ENCODE measurements around the gene CLSTN2. TPM values are rescaled to one million over a fixed set of nuclear protein-coding genes. Genes with fewer than 3 reads are reported as not detected.

CLSTN2 gene
- total and polyA plus RNA-seq, 2 of the 13 experiments (the other 11 are each of a cell fraction or from before 2014, with no cell fraction given), result not detected

GRCh38 chr3:140555666-140556065 lies 620.7 kb downstream of the CLSTN2 start:
- no peaks in the 10 kb centered on the region for H3K4me1 ChIP-seq (ENCODE audit: insufficient read depth, low read length)
- no peak overlapping the region for H3K4me3 ChIP-seq (replicated peaks in 1 of 3; ENCODE audit: insufficient read depth in 1 of 3, low read depth in 2 of 3, low read length in 3 of 3)
- ChIA-PET POLR2A (no interaction called here), CTCF (ENCODE audit: low intra/inter-chr PET ratio, low total read pairs) (no interaction called here)
- H3K4me2 ChIP-seq (ENCODE audit: low read depth, low read length), result no peak overlapping the region
- DNase-seq (ENCODE audit: low spot score) (no peak), FAIRE-seq (no peak), ATAC-seq (no peak)
- no peaks in the 10 kb centered on the region; a peak in 1 of 5 replicates for H3K27me3 ChIP-seq (ENCODE audit: control insufficient read depth in 1 of 2, insufficient read depth in 2 of 2, low read length in 2 of 2)
- H3K79me2 ChIP-seq (ENCODE audit: insufficient read depth, low read length), result no peaks in the 10 kb centered on the region
- H3K27ac ChIP-seq (ENCODE audit: extremely low read length, insufficient read depth, low read length), result no peak overlapping the region
- H3K36me3 ChIP-seq (replicated peaks in 1 of 2; ENCODE audit: control insufficient read depth in 1 of 2, insufficient read depth in 2 of 2, low read length in 2 of 2), result no peaks in the 10 kb centered on the region
- intact Hi-C loops (cut with micrococcal nuclease; ENCODE audit: unreplicated experiment) (loop anchor here (10.0 kb wide), 1 partner anchor 309 kb away; no protein-coding TSS in a partner anchor), in situ Hi-C loops (cut with HindIII; ENCODE audit: extremely low pct_ligation_motif_present, low pct_unique_long_range_greater_than_20kb) (loop anchor here (25.0 kb wide), 2 partner anchors 182 to 307 kb away; no protein-coding TSS in a partner anchor)
- TF ChIP-seq ZNF24 (IDR thresholded peaks at IDR 0.05) (no peak), TARDBP (CRISPR knock-in tag; IDR thresholded peaks at IDR 0.05) (no peak), SYNCRIP (IDR thresholded peaks at IDR 0.05; ENCODE audit: insufficient read depth, low read depth, low read length) (no peak), MLXIP (CRISPR knock-in tag; IDR thresholded peaks at IDR 0.05; ENCODE audit: borderline replicate concordance) (no peak), ZNF234 (CRISPR knock-in tag; conservative IDR thresholded peaks at IDR 0.05) (no peak), ZNF768 (CRISPR knock-in tag; IDR thresholded peaks at IDR 0.05) (no peak), ZNF564 (CRISPR knock-in tag; IDR thresholded peaks at IDR 0.05) (no peak), FOXO4 (CRISPR knock-in tag; conservative IDR thresholded peaks at IDR 0.05) (no peak), SOX13 (IDR thresholded peaks at IDR 0.05) (no peak), SOX13 (CRISPR knock-in tag; conservative IDR thresholded peaks at IDR 0.05 in 1 of 2, IDR thresholded peaks at IDR 0.05 in 1 of 2) (no peak), ZNF274 (CRISPR knock-in tag; IDR thresholded peaks at IDR 0.05) (no peak), ZNF543 (CRISPR knock-in tag; IDR thresholded peaks at IDR 0.05) (no peak), TBX3 (IDR thresholded peaks at IDR 0.05; ENCODE audit: borderline replicate concordance) (no peak), ZNF329 (CRISPR knock-in tag; IDR thresholded peaks at IDR 0.05; ENCODE audit: low read depth) (no peak), HMG20A (CRISPR knock-in tag; IDR thresholded peaks at IDR 0.05; ENCODE audit: borderline replicate concordance) (no peak), ZNF7 (CRISPR knock-in tag; IDR thresholded peaks at IDR 0.05) (no peak), RBFOX2 (IDR thresholded peaks at IDR 0.05; ENCODE audit: low read depth, low read length) (no peak), ZNF607 (CRISPR knock-in tag; IDR thresholded peaks at IDR 0.05; ENCODE audit: borderline replicate concordance) (no peak), TFDP1 (CRISPR knock-in tag; IDR thresholded peaks at IDR 0.05; ENCODE audit: borderline replicate concordance) (no peak), ZNF510 (CRISPR knock-in tag; IDR thresholded peaks at IDR 0.05; ENCODE audit: low read depth) (no peak)
- H3K9ac ChIP-seq (ENCODE audit: insufficient read depth, low read depth, low read length), result no peak overlapping the region
- H2AFZ ChIP-seq (ENCODE audit: low read length), result no peak overlapping the region
- H4K20me1 ChIP-seq (ENCODE audit: insufficient read depth, low read length), result no peaks in the 10 kb centered on the region
- H3K9me3 ChIP-seq (ENCODE audit: low read length), result no peaks in the 10 kb centered on the region
- WGBS (ENCODE audit: low lambda C conversion rate), result 16% methylated on average over 3 of the region's 3 CpGs
- BruUV-seq (replicated peaks), result no TSS peak
